Measurements from ENCODE around the gene NOXO1.

DNA sequence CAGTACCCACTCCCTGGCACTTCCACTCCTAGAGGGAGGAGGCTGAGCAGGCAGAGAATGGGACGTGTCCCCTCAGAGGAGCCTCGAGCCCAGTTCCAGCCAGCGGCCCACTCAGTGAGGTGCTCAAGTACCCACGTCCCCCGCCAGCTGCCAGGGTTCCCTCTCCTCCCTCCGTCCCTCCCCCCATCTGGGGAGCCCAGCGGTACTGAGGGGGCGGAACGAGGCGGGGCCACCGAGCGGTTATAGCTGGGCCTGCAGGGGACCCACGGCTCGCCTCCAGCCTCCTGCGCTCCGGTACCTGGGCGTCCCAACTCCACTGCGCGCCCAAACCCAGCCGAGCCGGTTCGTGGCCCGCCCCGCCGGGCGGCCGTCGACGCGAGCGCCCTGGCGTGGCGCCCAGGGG, 38.2 kb upstream of the NOXO1 start, which contains the start of gene NPW:
- TF ChIP-seq POLR2A (IDR thresholded peaks at IDR 0.05; ENCODE audit: low read depth, low read length) (no peak), IKZF1 (conservative IDR thresholded peaks at IDR 0.05) (no peak), ESRRA (IDR thresholded peaks at IDR 0.05; ENCODE audit: low read length) (no peak)
- TF ChIP-seq, protein P1, sequence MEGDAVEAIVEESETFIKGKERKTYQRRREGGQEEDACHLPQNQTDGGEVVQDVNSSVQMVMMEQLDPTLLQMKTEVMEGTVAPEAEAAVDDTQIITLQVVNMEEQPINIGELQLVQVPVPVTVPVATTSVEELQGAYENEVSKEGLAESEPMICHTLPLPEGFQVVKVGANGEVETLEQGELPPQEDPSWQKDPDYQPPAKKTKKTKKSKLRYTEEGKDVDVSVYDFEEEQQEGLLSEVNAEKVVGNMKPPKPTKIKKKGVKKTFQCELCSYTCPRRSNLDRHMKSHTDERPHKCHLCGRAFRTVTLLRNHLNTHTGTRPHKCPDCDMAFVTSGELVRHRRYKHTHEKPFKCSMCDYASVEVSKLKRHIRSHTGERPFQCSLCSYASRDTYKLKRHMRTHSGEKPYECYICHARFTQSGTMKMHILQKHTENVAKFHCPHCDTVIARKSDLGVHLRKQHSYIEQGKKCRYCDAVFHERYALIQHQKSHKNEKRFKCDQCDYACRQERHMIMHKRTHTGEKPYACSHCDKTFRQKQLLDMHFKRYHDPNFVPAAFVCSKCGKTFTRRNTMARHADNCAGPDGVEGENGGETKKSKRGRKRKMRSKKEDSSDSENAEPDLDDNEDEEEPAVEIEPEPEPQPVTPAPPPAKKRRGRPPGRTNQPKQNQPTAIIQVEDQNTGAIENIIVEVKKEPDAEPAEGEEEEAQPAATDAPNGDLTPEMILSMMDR (IDR thresholded peaks at IDR 0.05 in 2 of 3, conservative IDR thresholded peaks at IDR 0.05 in 1 of 3; ENCODE audit: control insufficient read depth in 2 of 3, extremely low read depth in 1 of 3, insufficient read depth in 1 of 3, low read depth in 3 of 3, low read length in 3 of 3), result no peak
- TF ChIP-seq, protein P2, sequence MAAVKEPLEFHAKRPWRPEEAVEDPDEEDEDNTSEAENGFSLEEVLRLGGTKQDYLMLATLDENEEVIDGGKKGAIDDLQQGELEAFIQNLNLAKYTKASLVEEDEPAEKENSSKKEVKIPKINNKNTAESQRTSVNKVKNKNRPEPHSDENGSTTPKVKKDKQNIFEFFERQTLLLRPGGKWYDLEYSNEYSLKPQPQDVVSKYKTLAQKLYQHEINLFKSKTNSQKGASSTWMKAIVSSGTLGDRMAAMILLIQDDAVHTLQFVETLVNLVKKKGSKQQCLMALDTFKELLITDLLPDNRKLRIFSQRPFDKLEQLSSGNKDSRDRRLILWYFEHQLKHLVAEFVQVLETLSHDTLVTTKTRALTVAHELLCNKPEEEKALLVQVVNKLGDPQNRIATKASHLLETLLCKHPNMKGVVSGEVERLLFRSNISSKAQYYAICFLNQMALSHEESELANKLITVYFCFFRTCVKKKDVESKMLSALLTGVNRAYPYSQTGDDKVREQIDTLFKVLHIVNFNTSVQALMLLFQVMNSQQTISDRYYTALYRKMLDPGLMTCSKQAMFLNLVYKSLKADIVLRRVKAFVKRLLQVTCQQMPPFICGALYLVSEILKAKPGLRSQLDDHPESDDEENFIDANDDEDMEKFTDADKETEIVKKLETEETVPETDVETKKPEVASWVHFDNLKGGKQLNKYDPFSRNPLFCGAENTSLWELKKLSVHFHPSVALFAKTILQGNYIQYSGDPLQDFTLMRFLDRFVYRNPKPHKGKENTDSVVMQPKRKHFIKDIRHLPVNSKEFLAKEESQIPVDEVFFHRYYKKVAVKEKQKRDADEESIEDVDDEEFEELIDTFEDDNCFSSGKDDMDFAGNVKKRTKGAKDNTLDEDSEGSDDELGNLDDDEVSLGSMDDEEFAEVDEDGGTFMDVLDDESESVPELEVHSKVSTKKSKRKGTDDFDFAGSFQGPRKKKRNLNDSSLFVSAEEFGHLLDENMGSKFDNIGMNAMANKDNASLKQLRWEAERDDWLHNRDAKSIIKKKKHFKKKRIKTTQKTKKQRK (IDR thresholded peaks at IDR 0.05; ENCODE audit: low read depth, low read length), result no peak

Data from GM12878 (cell line).